Caco-2 (cell line): ENCODE results near the gene SRP9. TPM values are rescaled to one million over a fixed set of nuclear protein-coding genes. Genes with fewer than 3 reads are reported as not detected.

Source experiments
- BruUV-seq: library from RNA; stranded (reverse); fragments of 400-500 nt; replicated peaks from 2 replicates; lab custom pipeline; 2021; lab: Mats Ljungman, UMichigan
- CTCF ChIA-PET: fragments of 300-600 bp; sonication (Branson Sonifier 250); formaldehyde crosslinking; loops from one replicate; lab custom pipeline; 2022; ENCODE audit warnings: antibody characterized with exemption; lab: Charles Lee
- POLR2A ChIA-PET: fragments of 300-600 bp; sonication (Branson Sonifier 250); formaldehyde crosslinking; loops from one replicate; lab custom pipeline; 2022; ENCODE audit warnings: antibody characterized with exemption; lab: Charles Lee
- DNase-seq, 2 experiments: peaks; one replicate each; pipeline versions ENCODE4 v3.0.0 to v3.0.0-alpha.2; 2020 to 2022
- H3K27me3 ChIP-seq: replicated peaks from 2 replicates; pipeline ENCODE4 v1.6.0; 2011; ENCODE audit warnings: low read length; ENCODE audit not compliant: control insufficient read depth, insufficient read depth
- H3K36me3 ChIP-seq: 2 replicates; pipeline ENCODE4 v1.5.1; 2011; ENCODE audit warnings: low read length; ENCODE audit not compliant: control insufficient read depth, insufficient read depth
- H3K4me1 ChIP-seq: fragments of 250-450 bp; sonication (Bioruptor Pico); 2 replicates; pipeline ENCODE4 v1.5.1; 2020; ENCODE audit warnings: mild to moderate bottlenecking
- H3K4me3 ChIP-seq: 2 replicates; pipeline ENCODE4 v1.5.1; 2011; ENCODE audit warnings: low read depth, mild to moderate bottlenecking, control low read depth, low read length
- H3K9me3 ChIP-seq: fragments of 250-450 bp; sonication (Bioruptor Pico); 2 replicates; pipeline ENCODE4 v1.5.1; 2020; ENCODE audit warnings: mild to moderate bottlenecking, moderate library complexity
- H3K27ac Mint-ChIP-seq: one replicate; pipeline ENCODE4 v1.8.0; 2022; ENCODE audit warnings: mixed read lengths; ENCODE audit not compliant: unreplicated experiment
- H3K27me3 Mint-ChIP-seq: one replicate; pipeline ENCODE4 v1.8.0; 2022; ENCODE audit warnings: mixed read lengths; ENCODE audit not compliant: insufficient read depth, unreplicated experiment
- H3K36me3 Mint-ChIP-seq: one replicate; pipeline ENCODE4 v1.8.0; 2022; ENCODE audit warnings: mild to moderate bottlenecking, mixed read lengths; ENCODE audit not compliant: insufficient read depth, unreplicated experiment
- H3K4me1 Mint-ChIP-seq: one replicate; pipeline ENCODE4 v1.8.0; 2022; ENCODE audit warnings: low read depth, mixed read lengths; ENCODE audit not compliant: unreplicated experiment
- H3K4me3 Mint-ChIP-seq: one replicate; pipeline ENCODE4 v1.8.0; 2022; ENCODE audit warnings: mild to moderate bottlenecking, moderate library complexity, mixed read lengths; ENCODE audit not compliant: unreplicated experiment
- H3K9me3 Mint-ChIP-seq: one replicate; pipeline ENCODE4 v1.8.0; 2022; ENCODE audit warnings: mixed read lengths; ENCODE audit not compliant: unreplicated experiment
- intact Hi-C: fragments of 100-400 bp; cut with micrococcal nuclease; formaldehyde crosslinking; loops from one replicate; pipeline ENCODE4 v1.10.0; 2022; ENCODE audit not compliant: unreplicated experiment
- total RNA-seq: library from RNA; stranded (reverse); gene quantifications from 2 replicates; pipeline ENCODE4 v1.2.3, GENCODE V29; 2022
- TF ChIP-seq, protein P1 (sequence below), 2 experiments: fragments of 200-600 bp in 1 of 2; IDR thresholded peaks; 1 replicate in 1 of 2; 2 replicates in 1 of 2; pipeline versions ENCODE4 v1.5.1 to v1.8.0; 2011 to 2022; ENCODE audit warnings: antibody characterized with exemption in 1 of 2, control low read depth in 1 of 2, inconsistent platforms in 1 of 2, low read depth in 1 of 2, low read length in 1 of 2, mild to moderate bottlenecking in 1 of 2, moderate library complexity in 1 of 2; ENCODE audit not compliant: insufficient read depth in 1 of 2, severe bottlenecking in 1 of 2, unreplicated experiment in 1 of 2

The SRP9 gene
- total RNA-seq, 1 experiment from 2014 or later, result 261 TPM

DNA sequence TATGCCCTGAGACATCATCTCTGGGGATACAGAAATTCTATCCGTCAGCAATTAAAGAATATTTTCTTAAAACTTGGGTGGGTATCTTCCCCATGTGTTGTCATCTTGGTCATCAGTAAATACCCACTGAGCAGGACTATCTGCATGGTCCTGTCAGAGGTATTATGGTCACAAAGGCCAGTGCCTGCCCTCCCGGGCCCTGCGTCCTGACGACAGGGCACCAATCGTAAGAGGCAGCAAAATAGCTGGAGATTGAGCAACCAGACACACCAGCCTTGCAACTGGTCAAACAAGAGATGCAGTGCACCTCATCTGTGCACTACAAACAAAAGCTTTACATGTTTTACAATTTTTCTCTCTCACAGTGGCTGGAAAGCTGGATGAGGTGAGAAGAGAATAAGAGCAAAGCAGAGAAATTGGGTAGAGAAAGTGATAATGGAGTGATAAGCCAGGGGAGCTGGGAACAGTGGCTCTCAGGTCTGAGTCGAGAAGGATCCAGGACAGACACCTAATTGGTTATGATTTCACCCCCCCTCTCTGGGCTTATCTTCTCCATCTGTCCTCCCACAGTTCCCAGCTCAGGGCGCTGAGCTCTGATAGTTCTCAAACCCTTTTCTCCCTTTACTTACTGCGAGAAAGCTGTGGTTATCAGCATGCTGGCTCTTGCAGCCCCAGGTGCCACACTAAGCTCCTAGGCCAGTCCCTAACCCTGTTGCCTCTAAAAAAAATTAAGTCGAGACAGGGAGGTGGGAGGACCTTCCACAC is 8.8 kb upstream of the SRP9 start:
- no peaks in the 10 kb centered on the region for H3K27me3 Mint-ChIP-seq
- intact Hi-C loops, result no loop called here
- TF ChIP-seq, protein P1, sequence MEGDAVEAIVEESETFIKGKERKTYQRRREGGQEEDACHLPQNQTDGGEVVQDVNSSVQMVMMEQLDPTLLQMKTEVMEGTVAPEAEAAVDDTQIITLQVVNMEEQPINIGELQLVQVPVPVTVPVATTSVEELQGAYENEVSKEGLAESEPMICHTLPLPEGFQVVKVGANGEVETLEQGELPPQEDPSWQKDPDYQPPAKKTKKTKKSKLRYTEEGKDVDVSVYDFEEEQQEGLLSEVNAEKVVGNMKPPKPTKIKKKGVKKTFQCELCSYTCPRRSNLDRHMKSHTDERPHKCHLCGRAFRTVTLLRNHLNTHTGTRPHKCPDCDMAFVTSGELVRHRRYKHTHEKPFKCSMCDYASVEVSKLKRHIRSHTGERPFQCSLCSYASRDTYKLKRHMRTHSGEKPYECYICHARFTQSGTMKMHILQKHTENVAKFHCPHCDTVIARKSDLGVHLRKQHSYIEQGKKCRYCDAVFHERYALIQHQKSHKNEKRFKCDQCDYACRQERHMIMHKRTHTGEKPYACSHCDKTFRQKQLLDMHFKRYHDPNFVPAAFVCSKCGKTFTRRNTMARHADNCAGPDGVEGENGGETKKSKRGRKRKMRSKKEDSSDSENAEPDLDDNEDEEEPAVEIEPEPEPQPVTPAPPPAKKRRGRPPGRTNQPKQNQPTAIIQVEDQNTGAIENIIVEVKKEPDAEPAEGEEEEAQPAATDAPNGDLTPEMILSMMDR (IDR thresholded peaks at IDR 0.05; ENCODE audit: insufficient read depth in 1 of 2, low read depth in 1 of 2, low read length in 1 of 2, severe bottlenecking in 1 of 2, unreplicated experiment in 1 of 2), result no peak
- peak overlapping the region; percentile 33 for H3K27ac Mint-ChIP-seq
- POLR2A ChIA-PET, result interaction anchor here (0.7 to 1.1 kb wide), 2 partner anchors 9 kb away, joined by 3 to 15 read pairs; partner anchors contain the start of gene SRP9
- BruUV-seq, result no TSS peak
- peaks cover 5% of the 10 kb centered on the region for H3K36me3 Mint-ChIP-seq
- Histone ChIP-seq H3K9me3 (no peaks in the 10 kb centered on the region), H3K4me1 (peaks cover 68% of the 10 kb centered on the region), H3K36me3 (no peaks in the 10 kb centered on the region), H3K27me3 (no peaks in the 10 kb centered on the region), H3K4me3 (no peak overlapping the region)
- no peaks in the 10 kb centered on the region for H3K9me3 Mint-ChIP-seq
- peak in 1 of 2 experiments; percentile 48 for DNase-seq
- CTCF ChIA-PET, result interaction anchor here (0.9 to 2.1 kb wide), 6 partner anchors 9 to 328 kb away, joined by 3 to 17 read pairs (median 4); partner anchors contain the start of genes ENAH and SRP9
- H3K4me3 Mint-ChIP-seq, result no peak overlapping the region
- peaks cover 52% of the 10 kb centered on the region for H3K4me1 Mint-ChIP-seq

DNA sequence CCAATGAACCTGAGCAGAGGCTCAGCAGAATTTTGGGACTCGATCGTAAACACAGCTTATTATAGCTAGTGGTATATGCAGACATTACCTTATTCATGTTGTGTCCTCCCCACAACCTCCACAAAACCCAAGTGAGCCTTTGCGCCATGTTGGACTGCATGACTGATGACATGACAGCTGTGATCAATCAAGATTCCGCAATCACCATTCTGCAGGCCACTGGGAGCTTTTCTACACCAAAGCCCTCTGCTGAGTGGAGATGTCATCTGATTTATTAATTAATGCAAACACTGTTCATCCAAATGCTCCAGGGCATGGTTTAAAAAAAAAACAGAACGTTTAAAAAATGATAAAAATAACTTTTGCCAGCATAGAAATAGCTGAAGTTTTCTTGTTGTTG is 7.9 kb upstream of the SRP9 start:
- POLR2A ChIA-PET, result interaction anchor here (0.5 to 0.7 kb wide), 2 partner anchors 8 to 15 kb away, joined by 3 to 5 read pairs; partner anchors contain the start of gene SRP9
- intact Hi-C loops, result loop anchor here (5.0 kb wide), 2 partner anchors 32 to 102 kb away; no protein-coding TSS in a partner anchor
- H3K36me3 ChIP-seq, result no peaks in the 10 kb centered on the region
- Mint-ChIP-seq H3K9me3 (no peaks in the 10 kb centered on the region), H3K36me3 (peaks cover 5% of the 10 kb centered on the region), H3K4me3 (no peak overlapping the region), H3K4me1 (peaks cover 52% of the 10 kb centered on the region), H3K27ac (peak overlapping the region; percentile 69), H3K27me3 (no peaks in the 10 kb centered on the region)
- DNase-seq, result no peak
- TF ChIP-seq, protein P1 (IDR thresholded peaks at IDR 0.05; ENCODE audit: insufficient read depth in 1 of 2, low read depth in 1 of 2, low read length in 1 of 2, severe bottlenecking in 1 of 2, unreplicated experiment in 1 of 2), result no peak
- H3K4me1 ChIP-seq, result peaks cover 68% of the 10 kb centered on the region
- no peak overlapping the region for H3K4me3 ChIP-seq
- no peaks in the 10 kb centered on the region for H3K27me3 ChIP-seq
- CTCF ChIA-PET, result interaction anchor here (1.0 to 2.1 kb wide), 4 partner anchors 8 to 328 kb away, joined by 3 to 17 read pairs (median 4); partner anchors contain the start of genes ENAH and SRP9
- no TSS peak for BruUV-seq
- H3K9me3 ChIP-seq, result no peaks in the 10 kb centered on the region

DNA sequence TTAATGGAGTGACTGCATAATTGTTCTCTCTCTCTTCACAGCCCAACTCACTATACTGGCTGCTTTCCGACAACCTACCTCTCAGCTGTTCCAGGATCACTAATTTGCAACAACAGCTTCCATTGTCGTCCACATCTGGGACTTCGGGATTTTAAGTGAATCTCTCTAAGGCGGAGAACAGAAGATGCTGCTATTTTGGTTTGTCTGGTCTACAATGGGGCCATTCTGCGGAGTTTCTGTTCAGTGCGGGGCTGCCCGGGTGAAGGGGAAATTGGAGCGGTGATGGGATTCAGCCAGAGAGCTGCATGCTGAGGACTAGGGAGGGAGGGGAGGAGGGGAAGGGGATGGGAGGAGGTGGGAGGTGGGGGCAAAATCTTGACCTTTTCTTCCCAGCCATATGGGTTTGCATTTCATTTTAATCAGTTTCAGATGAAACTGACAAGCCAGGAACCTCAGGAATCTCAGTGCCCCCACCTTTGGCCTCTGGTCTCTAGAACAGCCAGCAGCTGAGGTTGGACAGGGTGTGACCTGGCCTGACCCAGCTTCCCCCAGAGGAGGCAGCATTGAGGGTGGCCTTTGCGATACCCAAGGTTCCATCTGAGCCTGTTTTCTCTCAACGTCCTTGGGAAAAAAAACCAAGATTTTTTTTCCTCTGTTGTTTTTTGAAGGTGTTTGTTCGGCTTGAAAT is 6.9 kb upstream of the SRP9 start:
- Mint-ChIP-seq H3K27me3 (no peaks in the 10 kb centered on the region), H3K36me3 (peaks cover 5% of the 10 kb centered on the region), H3K4me1 (peaks cover 52% of the 10 kb centered on the region), H3K9me3 (no peaks in the 10 kb centered on the region), H3K4me3 (no peak overlapping the region), H3K27ac (no peak overlapping the region)
- no peaks in the 10 kb centered on the region for H3K27me3 ChIP-seq
- no TSS peak for BruUV-seq
- DNase-seq, result peak; percentile 35 to 77
- intact Hi-C loops, result loop anchor here (5.0 kb wide), 2 partner anchors 33 to 103 kb away; no protein-coding TSS in a partner anchor
- no peaks in the 10 kb centered on the region for H3K9me3 ChIP-seq
- ChIA-PET POLR2A (no interaction called here), CTCF (no interaction called here)
- TF ChIP-seq, protein P1 (IDR thresholded peaks at IDR 0.05; ENCODE audit: insufficient read depth in 1 of 2, low read depth in 1 of 2, low read length in 1 of 2, severe bottlenecking in 1 of 2, unreplicated experiment in 1 of 2), result no peak
- H3K4me1 ChIP-seq, result peaks cover 68% of the 10 kb centered on the region
- no peaks in the 10 kb centered on the region for H3K36me3 ChIP-seq
- H3K4me3 ChIP-seq, result no peak overlapping the region
